GM19438 (cell line): Measurements from ENCODE around the gene OR4D1.

ENCODE experiments used
- ATAC-seq: cut with Tn5 transposase; IDR thresholded peaks from one replicate; pipeline ENCODE4 v1.9.1; 2021; ENCODE audit warnings: low read depth; ENCODE audit not compliant: unreplicated experiment

Gene OR4D1

DNA sequence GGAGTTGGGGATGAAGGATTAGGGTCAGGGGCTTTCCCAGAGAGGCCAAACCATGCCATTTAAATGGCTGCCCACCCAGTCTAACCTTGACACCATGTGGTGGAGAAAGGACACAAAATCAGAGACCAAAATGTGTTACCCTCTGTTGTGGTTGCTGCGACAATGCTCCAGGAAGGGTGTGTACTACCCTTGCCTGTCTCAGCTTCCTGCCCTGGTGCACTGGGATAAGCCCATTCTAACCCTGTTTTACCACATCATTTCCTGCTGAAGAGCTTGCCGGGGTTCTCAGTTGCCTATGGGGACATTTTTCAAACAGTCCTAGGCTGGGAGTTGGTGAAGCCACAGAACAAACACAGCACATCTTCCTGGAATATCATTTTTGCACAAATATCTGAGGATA, 4.9 kb downstream of the OR4D1 start:
- ATAC-seq = no peak

GRCh38 chr17:58153671-58154070, 5.5 kb downstream of the OR4D1 start:
- no peak for ATAC-seq

- ATAC-seq = no peak
These were observed 8.9 kb downstream of the OR4D1 start for GRCh38 chr17:58156839-58157803.

- no peak for ATAC-seq
These were observed 10.0 kb downstream of the OR4D1 start for GRCh38 chr17:58158181-58158580.

DNA sequence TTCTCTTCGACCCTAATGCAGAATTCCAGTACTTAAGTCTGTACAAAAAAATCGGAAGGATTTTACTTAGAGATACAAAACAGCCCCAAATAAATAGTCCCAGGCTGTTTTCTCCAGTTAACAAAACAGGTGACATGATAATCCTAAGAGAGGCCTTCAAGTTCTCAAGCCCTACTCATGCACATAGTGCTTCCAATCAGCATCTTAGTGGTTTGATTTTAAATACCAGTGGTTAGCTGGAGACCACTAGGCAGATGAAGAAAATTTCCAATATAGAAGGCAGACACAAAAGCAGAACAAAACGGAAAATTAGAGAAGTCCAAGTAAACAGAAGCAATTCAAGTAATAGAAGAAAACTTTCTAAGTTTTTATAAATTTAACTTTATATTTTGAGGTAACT, 13.4 kb downstream of the OR4D1 start:
- ATAC-seq = no peak

DNA sequence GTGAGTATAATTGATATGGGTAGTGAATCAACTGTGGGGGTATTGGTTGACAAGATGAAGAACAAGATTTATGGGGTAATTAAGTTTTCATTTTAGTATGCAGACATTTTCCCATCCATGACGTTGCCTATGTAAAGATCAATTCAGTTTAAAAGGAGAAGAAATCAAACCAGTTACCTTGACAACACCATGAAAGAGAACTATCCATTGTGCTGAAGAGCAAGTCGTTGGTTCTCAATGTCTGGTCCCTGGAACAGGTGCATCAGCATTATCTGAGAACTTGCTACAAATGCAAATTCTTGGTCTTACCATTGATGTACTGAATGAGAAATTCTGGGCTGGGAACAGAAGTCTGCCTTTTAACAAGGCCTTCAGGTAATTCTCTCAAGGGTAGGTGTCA, 17.8 kb downstream of the OR4D1 start:
- ATAC-seq = no peak

DNA sequence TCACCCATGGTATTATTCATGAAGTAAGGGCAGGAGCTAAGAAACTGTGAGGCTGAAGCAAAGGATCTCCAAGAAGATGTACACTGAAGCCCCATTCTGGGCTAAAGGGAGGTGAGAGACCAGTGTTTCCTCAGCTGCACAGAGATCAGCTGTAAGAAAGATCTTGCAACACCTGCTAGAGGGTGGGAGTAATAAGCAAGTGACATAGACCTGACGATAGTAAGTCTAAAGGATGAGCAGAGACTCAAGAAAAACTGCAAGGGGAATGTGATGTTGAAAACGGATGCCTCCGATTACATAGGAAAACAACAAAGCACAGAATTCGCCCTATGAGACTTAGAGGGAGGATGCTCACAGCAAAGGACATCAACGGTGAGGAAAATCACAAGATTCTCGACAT, 18.5 kb downstream of the OR4D1 start, which contains the start of gene OR4D2:
TSS of gene OR4D2 (plus strand) at position 301 of the 400 bp plus-strand sequence. CDS start 2,674 bp downstream, outside the sequence.
- ATAC-seq = no peak

GRCh38 chr17:58170622-58171021, 22.4 kb downstream of the OR4D1 start:
- no peak for ATAC-seq

GRCh38 chr17:58172369-58173071, 24.3 kb downstream of the OR4D1 start:
- no peak for ATAC-seq

DNA sequence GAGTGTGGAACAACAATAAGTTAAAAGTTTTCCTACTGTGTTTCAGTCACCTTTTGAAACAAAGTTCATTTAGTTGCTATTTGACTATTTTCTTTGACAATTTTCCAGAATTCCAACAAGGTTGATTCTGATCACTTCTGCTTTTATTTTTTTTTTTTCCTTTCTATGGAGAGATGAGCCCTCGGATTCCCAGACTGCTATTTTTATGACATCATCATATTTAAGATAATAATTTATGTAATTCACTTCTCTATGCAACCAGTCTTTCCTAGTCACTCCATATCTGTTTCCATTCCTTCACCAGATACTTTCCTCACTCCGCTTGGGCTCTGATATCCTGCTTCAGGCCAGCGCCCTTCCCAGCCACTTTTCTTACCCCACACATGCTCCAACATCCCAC, 26.7 kb downstream of the OR4D1 start:
- ATAC-seq = no peak

DNA sequence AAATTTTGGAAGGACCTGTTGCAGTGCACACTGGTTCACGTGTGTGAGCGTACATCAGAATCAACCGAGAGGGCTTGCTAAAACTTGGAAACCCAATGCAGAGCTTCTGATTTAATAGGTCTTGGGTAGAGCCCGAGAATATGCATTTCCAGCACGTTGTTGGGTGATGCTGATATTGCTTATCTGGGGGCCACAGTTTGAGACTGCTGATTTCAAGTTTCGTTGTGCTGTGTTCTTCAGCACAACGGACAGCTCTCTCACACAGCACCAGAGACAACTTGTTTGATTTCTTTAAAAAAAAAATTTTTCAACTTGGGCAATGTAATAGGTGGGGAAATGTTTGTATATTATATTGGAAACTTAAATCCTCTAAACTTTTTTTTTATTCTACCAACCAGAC, 28.0 kb downstream of the OR4D1 start:
- ATAC-seq = no peak

- no peak for ATAC-seq
These were observed 33.6 kb downstream of the OR4D1 start for GRCh38 chr17:58181796-58182195.

DNA sequence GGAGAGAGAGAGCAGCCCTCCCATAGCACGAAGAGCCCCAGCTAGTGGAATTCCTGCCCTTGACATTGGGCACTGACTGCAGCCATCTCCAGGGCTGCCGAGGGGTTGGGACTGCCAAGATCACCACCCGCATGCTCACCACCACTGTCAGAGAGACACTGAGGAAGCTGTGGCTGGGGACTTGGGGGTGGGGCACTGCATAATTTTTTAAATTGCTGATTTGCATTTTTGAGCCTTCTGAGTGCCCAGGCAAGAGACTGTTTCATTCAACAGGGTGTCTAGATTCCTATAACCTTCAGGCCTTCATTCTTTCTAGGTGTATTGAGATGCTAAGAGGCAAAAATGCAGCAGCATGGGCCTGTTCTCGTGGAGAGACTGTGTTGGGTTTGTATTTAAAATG, 35.3 kb downstream of the OR4D1 start:
- no peak for ATAC-seq

GRCh38 chr17:58184308-58184985, 36.3 kb downstream of the OR4D1 start:
- no peak for ATAC-seq

DNA sequence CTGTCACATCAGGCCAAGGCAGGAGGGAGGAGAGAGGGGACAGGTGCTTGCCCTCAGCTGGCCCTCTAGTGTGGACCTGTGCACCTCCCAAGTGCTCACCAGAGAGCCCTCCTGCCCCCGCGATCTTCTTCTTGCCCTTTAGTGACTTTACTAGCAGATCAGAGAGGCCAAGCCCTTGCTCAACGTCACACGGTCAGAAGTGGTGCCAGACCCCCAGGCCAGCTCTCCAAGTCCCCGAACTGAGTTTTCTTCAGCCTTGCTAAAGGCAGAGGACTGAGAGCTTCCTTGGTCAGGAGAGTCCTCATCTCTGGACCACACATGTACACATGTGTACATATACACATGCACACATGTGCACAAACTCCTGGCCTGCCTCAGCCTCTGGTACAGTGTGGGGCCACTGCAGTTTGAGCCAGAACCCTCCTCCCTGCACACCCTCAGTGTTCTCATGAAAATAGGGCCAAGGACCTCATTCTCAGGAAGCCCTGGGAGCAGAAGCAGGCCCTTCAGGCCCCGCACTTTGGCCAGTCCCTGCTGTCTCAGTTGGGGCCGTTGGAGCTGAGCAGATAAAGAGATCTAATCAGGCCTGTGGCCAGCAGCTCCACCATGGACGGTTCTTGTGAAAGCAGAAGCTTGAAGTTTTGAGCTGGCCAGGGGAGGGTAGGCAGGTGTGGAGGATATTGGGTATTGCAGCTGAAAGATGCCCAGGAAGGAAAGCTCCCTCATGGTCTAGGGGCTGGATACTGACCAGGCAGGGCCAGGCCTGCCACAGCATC, 37.0 kb downstream of the OR4D1 start:
- no peak for ATAC-seq

GRCh38 chr17:58186591-58186990, 38.4 kb downstream of the OR4D1 start:
- ATAC-seq = no peak

- ATAC-seq = no peak
These were observed 38.9 kb downstream of the OR4D1 start for GRCh38 chr17:58187063-58187462.

DNA sequence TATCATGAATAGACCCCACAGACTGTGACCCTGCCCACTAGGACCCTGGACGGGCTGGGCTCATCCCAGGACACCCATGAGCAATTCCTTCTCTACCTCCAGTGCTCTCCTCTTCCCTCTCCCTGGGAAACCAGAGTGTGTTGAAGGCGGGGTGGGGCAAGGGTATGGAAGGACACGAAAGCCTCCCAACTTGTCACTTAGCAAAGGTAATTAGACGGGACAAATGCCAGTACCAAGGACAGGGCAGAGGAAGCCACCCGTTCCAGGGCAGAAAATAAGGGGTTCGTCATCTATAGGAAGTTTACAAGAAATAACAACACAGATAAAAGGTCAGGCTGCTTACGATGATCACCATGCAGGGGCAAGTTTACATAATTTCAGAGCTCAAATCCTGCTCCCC, 39.5 kb downstream of the OR4D1 start:
- no peak for ATAC-seq

DNA sequence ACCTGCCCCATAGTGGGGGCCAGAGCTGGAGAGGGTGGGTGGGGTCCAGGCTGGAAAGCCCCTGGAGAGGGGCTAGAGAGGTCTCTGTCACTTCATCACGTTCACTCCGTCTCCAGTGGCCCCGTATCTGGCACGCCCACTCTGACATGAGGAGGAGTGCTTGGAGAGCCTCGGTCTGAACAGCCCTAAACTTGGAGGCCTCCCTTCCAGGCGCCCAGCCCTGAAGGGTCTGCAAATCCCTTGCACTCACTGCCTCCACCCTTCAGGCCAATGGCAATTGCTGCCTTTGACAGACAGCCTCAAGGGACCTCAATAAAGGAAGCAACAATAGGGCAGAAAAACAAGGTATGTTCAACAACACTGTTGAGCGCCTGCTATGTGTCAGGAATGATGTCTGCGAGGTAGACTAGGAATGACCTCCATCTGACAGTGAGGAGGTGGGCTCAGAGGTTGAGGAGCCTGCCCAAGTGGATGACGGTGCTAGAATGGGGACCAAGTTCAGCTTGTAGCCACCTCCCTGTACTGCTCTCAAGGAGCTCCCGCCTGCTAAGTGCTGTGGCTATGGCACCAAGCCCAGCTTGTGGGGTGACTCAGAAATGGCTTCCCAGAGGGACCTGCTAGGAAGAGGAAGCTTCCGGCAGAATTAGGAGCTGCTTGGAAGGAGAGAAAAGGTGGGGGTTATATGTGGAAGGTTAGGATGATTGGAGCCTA, 41.4 kb downstream of the OR4D1 start:
- no peak for ATAC-seq
